NB4 (cell line): ENCODE results near the gene ACOT7.

Experiments
- CTCF ChIP-seq: IDR thresholded peaks from one replicate; pipeline ENCODE4 v1.5.1; 2012; ENCODE audit warnings: low read depth, low read length
- MYC ChIP-seq: IDR thresholded peaks from 2 replicates; pipeline ENCODE4 v1.6.1; 2011; ENCODE audit warnings: low read depth, low read length
- POLR2A ChIP-seq: IDR thresholded peaks from 2 replicates; pipeline ENCODE4 v1.6.1; 2011; ENCODE audit warnings: mild to moderate bottlenecking; ENCODE audit not compliant: insufficient read length; ENCODE audit errors: extremely low read depth

DNA sequence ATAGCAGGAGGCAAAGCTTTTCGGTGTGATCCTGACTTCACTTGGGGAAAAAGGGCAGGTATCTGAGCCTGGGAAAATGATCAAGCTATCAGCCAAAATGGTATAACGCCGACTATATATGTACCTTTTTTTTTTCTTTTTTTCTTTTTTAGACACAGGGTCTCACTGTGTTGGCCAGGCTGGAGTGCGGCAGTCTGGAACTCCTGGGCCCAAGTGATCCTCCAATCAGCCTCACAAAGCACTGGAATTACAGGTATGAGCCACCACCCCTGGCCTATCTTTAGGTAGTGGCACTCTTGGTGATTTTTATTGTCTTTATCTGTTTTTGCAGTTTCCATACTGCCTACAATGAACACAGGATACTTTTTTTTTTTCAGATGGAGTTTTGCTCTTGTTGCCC is 156.5 kb downstream of the ACOT7 start:
- TF ChIP-seq MYC, result no peak
- no peak for TF ChIP-seq CTCF
- no peak for TF ChIP-seq POLR2A
